ENCODE measurements around the gene SBK3. TPM values are rescaled to one million over a fixed set of nuclear protein-coding genes. Genes with fewer than 3 reads are reported as not detected.

Gene SBK3
- polyA plus RNA-seq, 10 donors = 0.12 to 0.49 (median 0.12) TPM; not detected in 7

Other genes with a start within 250 kb of the SBK3 start
- 1 to 10 TPM in 2 of 10 donors, under 1 TPM in 8; 0.45 to 1.3 (median 0.68) TPM for gene TMEM150B, start 220.2 kb downstream of the SBK3 start, polyA plus RNA-seq (ENCODE audit: insufficient read length in 10 of 10)
- 10 to 100 TPM; 12.8 to 29.0 (median 18.0) TPM for gene KMT5C, start 205.7 kb downstream of the SBK3 start, polyA plus RNA-seq (ENCODE audit: insufficient read length in 10 of 10)
- 1 to 10 TPM in 2 of 10 donors, under 1 TPM in 3, not detected in 5; 0.08 to 3.0 (median 0.24) TPM for gene COX6B2, start 190.8 kb downstream of the SBK3 start, polyA plus RNA-seq (ENCODE audit: insufficient read length in 10 of 10)
- under 1 TPM in 1 of 10 donors, not detected in 9; 0.07 TPM for gene GARIN5B, start 182.3 kb downstream of the SBK3 start, polyA plus RNA-seq (ENCODE audit: insufficient read length in 10 of 10)
- gene IL11, start 175.1 kb downstream of the SBK3 start, polyA plus RNA-seq (ENCODE audit: insufficient read length in 10 of 10) = under 1 TPM in 8 of 10 donors, not detected in 2; 0.07 to 0.66 (median 0.39) TPM
- gene TMEM190, start 168.7 kb downstream of the SBK3 start, polyA plus RNA-seq (ENCODE audit: insufficient read length in 10 of 10) = not detected
- gene TMEM238, start 161.3 kb downstream of the SBK3 start, polyA plus RNA-seq (ENCODE audit: insufficient read length in 10 of 10) = under 1 TPM in 5 of 10 donors, not detected in 5; 0.12 to 0.48 (median 0.23) TPM
- gene RPL28, start 159.6 kb downstream of the SBK3 start, polyA plus RNA-seq (ENCODE audit: insufficient read length in 10 of 10) = 1,000 to 10,000 TPM; 1,118 to 2,122 (median 1,535) TPM
- gene UBE2S, start 137.8 kb downstream of the SBK3 start, polyA plus RNA-seq (ENCODE audit: insufficient read length in 10 of 10) = 10 to 100 TPM; 26.3 to 47.0 (median 37.2) TPM
- gene SHISA7, start 102.2 kb downstream of the SBK3 start, polyA plus RNA-seq (ENCODE audit: insufficient read length in 10 of 10) = under 1 TPM; 0.07 to 0.39 (median 0.15) TPM
- 10 to 100 TPM; 26.6 to 40.9 (median 30.8) TPM for gene ISOC2, start 83.9 kb downstream of the SBK3 start, polyA plus RNA-seq (ENCODE audit: insufficient read length in 10 of 10)
- not detected for gene C19orf85, start 80.8 kb downstream of the SBK3 start, polyA plus RNA-seq (ENCODE audit: insufficient read length in 10 of 10)
- 1 to 10 TPM; 2.1 to 4.3 (median 3.1) TPM for gene ZNF628, start 68.9 kb downstream of the SBK3 start, polyA plus RNA-seq (ENCODE audit: insufficient read length in 10 of 10)
- 10 to 100 TPM; 21.1 to 41.2 (median 27.1) TPM for gene NAT14, start 60.4 kb downstream of the SBK3 start, polyA plus RNA-seq (ENCODE audit: insufficient read length in 10 of 10)
- gene SSC5D, start 57.1 kb downstream of the SBK3 start, polyA plus RNA-seq (ENCODE audit: insufficient read length in 10 of 10) = 10 to 100 TPM; 13.9 to 50.8 (median 23.6) TPM
- 1 to 10 TPM in 9 of 10 donors, under 1 TPM in 1; 0.90 to 6.8 (median 3.3) TPM for gene SBK2, start 8.4 kb downstream of the SBK3 start, polyA plus RNA-seq (ENCODE audit: insufficient read length in 10 of 10)
- 10 to 100 TPM in 6 of 10 donors, 1 to 10 TPM in 4; 9.2 to 14.7 (median 10.4) TPM for gene ZNF579, start 35.3 kb upstream of the SBK3 start, polyA plus RNA-seq (ENCODE audit: insufficient read length in 10 of 10)
- 10 to 100 TPM in 8 of 10 donors, 1 to 10 TPM in 2; 8.5 to 13.3 (median 11.1) TPM for gene FIZ1, start 54.0 kb upstream of the SBK3 start, polyA plus RNA-seq (ENCODE audit: insufficient read length in 10 of 10)
- gene ZNF524, start 54.7 kb upstream of the SBK3 start, polyA plus RNA-seq (ENCODE audit: insufficient read length in 10 of 10) = 1 to 10 TPM; 4.6 to 9.1 (median 7.2) TPM
- gene ZNF865, start 60.1 kb upstream of the SBK3 start, polyA plus RNA-seq (ENCODE audit: insufficient read length in 10 of 10) = 1 to 10 TPM; 5.0 to 8.7 (median 6.5) TPM
- gene ZNF784, start 79.0 kb upstream of the SBK3 start, polyA plus RNA-seq (ENCODE audit: insufficient read length in 10 of 10) = 1 to 10 TPM; 5.9 to 9.1 (median 7.5) TPM
- gene ZNF580, start 95.5 kb upstream of the SBK3 start, polyA plus RNA-seq (ENCODE audit: insufficient read length in 10 of 10) = 10 to 100 TPM; 17.4 to 27.7 (median 18.9) TPM
- gene ZNF581, start 98.1 kb upstream of the SBK3 start, polyA plus RNA-seq (ENCODE audit: insufficient read length in 10 of 10) = 10 to 100 TPM; 17.3 to 29.8 (median 24.3) TPM
- 10 to 100 TPM; 10.2 to 17.7 (median 12.1) TPM for gene CCDC106, start 102.7 kb upstream of the SBK3 start, polyA plus RNA-seq (ENCODE audit: insufficient read length in 10 of 10)
- gene U2AF2, start 109.5 kb upstream of the SBK3 start, polyA plus RNA-seq (ENCODE audit: insufficient read length in 10 of 10) = 100 to 1,000 TPM in 7 of 10 donors, 10 to 100 TPM in 3; 94.9 to 144 (median 118) TPM
- gene EPN1, start 129.7 kb upstream of the SBK3 start, polyA plus RNA-seq (ENCODE audit: insufficient read length in 10 of 10) = 10 to 100 TPM; 59.0 to 99.0 (median 74.3) TPM
- gene NLRP9, start 192.9 kb upstream of the SBK3 start, polyA plus RNA-seq (ENCODE audit: insufficient read length in 10 of 10) = under 1 TPM in 2 of 10 donors, not detected in 8; 0.07 to 0.08 TPM
- under 1 TPM in 5 of 10 donors, not detected in 5; 0.27 to 0.51 (median 0.34) TPM for gene RFPL4A, start 213.6 kb upstream of the SBK3 start, polyA plus RNA-seq (ENCODE audit: insufficient read length in 10 of 10)
- gene RFPL4AL1, start 223.6 kb upstream of the SBK3 start, polyA plus RNA-seq (ENCODE audit: insufficient read length in 10 of 10) = 1 to 10 TPM in 1 of 10 donors, under 1 TPM in 6, not detected in 3; 0.14 to 1.4 (median 0.45) TPM